IPS-20b (cell line): ENCODE measurements around the gene RMDN2.
A peak's percentile ranks its signal among the peaks of the same experiment; 100 is the strongest.
"Not testable (repeated sequence)": the region's sequence is repeated elsewhere in the genome, so short reads cannot be mapped to it uniquely, and the experiment has no call there.

Experiments used
- H3K27ac ChIP-seq: one replicate; pipeline ENCODE4 v1.5.1; 2013; ENCODE audit warnings: low read length
- H3K27me3 ChIP-seq: 2 replicates; pipeline ENCODE4 v1.6.1; 2013; ENCODE audit warnings: mild to moderate bottlenecking, low read length, inconsistent platforms; ENCODE audit not compliant: insufficient read depth
- H3K36me3 ChIP-seq: 2 replicates; pipeline ENCODE4 v1.6.1; 2013; ENCODE audit warnings: low read depth, mild to moderate bottlenecking, inconsistent platforms, low read length, moderate library complexity; ENCODE audit not compliant: insufficient read depth
- H3K4me1 ChIP-seq: 2 replicates; pipeline ENCODE4 v1.6.1; 2013; ENCODE audit warnings: mild to moderate bottlenecking, control low read depth, inconsistent platforms, low read length, moderate library complexity; ENCODE audit not compliant: insufficient read depth
- H3K4me3 ChIP-seq: 2 replicates; pipeline ENCODE4 v1.5.1; 2013; ENCODE audit warnings: mild to moderate bottlenecking, low read length, inconsistent platforms
- H3K9ac ChIP-seq: 2 replicates; pipeline ENCODE4 v1.6.1; 2013; ENCODE audit warnings: low read depth, mild to moderate bottlenecking, inconsistent platforms, low read length, moderate library complexity
- H3K9me3 ChIP-seq: 2 replicates; pipeline ENCODE4 v1.6.1; 2013; ENCODE audit warnings: mild to moderate bottlenecking, low read depth, low read length, inconsistent platforms; ENCODE audit not compliant: insufficient read depth

RMDN2 gene

DNA sequence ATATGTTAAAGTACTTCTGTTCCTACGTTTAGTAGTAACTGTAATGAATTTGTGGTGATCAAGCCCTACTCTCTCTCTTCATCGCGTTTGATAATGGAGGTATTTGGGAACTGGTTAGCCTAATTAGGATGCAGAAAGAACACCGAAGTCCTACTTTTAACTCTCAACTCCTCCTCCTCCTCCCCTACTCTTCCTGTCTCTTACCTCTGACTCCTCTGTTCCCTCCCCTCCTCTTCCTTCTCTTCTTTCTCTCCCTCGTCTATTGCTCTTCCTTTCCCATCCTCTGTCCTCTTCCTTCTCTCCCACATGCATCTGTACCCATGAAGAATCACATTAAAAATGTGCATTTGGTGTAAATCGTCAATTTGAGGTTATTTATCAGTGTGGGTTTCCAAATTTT is 57.8 kb downstream of the RMDN2 start:
- Histone ChIP-seq H3K27ac (no peak overlapping the region), H3K27me3 (no peaks in the 10 kb centered on the region), H3K36me3 (no peaks in the 10 kb centered on the region), H3K4me1 (peaks cover 7% of the 10 kb centered on the region), H3K4me3 (0 out of 2 replicates have a peak overlapping the region, but pooled peaks have one; percentile 49), H3K9ac (no peak overlapping the region), H3K9me3 (no peaks in the 10 kb centered on the region)

DNA sequence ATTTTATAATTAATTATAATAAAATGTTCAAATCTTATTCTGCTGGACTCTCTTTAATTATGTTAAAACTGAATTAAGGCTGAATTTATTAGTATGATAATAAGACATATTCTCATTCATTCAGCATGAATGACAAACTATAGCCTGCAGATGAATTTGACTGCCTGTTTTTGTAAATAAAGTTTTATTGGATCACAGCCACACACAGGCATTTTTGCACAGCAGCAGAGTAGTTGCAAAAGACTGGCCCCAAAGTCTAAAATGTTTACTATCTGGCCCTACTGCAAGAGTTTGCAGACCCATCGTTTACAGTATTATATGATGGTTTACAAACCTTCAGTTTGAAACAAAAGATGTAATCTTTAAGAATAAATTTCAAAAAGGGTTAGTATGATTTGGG is 58.6 kb downstream of the RMDN2 start:
- no peaks in the 10 kb centered on the region for H3K9me3 ChIP-seq
- H3K27me3 ChIP-seq, result no peaks in the 10 kb centered on the region
- H3K36me3 ChIP-seq, result no peaks in the 10 kb centered on the region
- no peak overlapping the region for H3K27ac ChIP-seq
- H3K4me3 ChIP-seq, result no peak overlapping the region
- H3K9ac ChIP-seq, result no peak overlapping the region
- H3K4me1 ChIP-seq, result peaks cover 7% of the 10 kb centered on the region

GRCh38 chr2:37984176-37984575 is 59.1 kb downstream of the RMDN2 start:
- Histone ChIP-seq H3K4me1 (peaks cover 7% of the 10 kb centered on the region), H3K9me3 (no peaks in the 10 kb centered on the region), H3K4me3 (no peak overlapping the region), H3K9ac (no peak overlapping the region), H3K36me3 (no peaks in the 10 kb centered on the region), H3K27ac (no peak overlapping the region), H3K27me3 (no peaks in the 10 kb centered on the region)

DNA sequence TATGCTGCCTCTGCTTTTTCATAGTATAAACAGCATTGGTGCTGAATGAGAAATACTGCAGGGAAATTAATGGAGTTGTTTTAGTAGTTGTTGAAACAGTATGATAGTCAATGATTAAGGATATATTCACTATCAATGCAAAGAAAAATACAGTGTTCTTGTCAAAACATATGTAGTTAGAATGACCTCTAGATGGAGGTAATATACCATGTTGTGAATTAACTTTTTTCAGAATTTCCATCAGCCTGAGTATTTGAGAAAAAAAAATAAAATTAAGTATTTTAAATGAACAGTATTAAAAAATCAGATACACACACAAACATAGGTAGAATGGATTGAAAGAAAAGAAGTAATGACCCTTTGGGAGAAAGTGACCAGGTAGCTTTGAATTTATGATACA is 59.5 kb downstream of the RMDN2 start:
- Histone ChIP-seq H3K27me3 (no peaks in the 10 kb centered on the region), H3K36me3 (no peaks in the 10 kb centered on the region), H3K9me3 (no peaks in the 10 kb centered on the region), H3K9ac (no peak overlapping the region), H3K4me1 (peaks cover 7% of the 10 kb centered on the region), H3K4me3 (no peak overlapping the region), H3K27ac (no peak overlapping the region)

DNA sequence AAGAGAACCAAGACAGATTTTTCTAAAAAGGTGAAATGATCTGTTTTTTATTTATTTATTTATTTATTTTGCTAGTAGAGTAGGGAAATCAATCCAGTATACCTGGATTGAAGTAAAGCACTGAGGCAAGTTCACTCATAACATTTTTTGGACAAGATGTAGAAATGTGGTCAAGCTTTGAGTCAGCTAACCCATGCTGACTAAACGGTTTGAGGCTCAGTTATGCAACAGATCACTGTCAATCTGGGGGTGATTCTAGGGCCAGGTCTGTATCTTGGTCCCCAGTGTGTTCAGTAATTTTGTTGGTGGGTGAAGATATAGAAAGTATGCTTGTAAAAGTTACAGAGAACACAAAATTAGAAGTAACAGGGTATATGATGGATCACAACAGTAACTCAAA is 60.2 kb downstream of the RMDN2 start:
- Histone ChIP-seq H3K4me3 (no peak overlapping the region), H3K27me3 (no peaks in the 10 kb centered on the region), H3K9me3 (no peaks in the 10 kb centered on the region), H3K36me3 (no peaks in the 10 kb centered on the region), H3K9ac (no peak overlapping the region), H3K27ac (no peak overlapping the region), H3K4me1 (peaks cover 7% of the 10 kb centered on the region)

DNA sequence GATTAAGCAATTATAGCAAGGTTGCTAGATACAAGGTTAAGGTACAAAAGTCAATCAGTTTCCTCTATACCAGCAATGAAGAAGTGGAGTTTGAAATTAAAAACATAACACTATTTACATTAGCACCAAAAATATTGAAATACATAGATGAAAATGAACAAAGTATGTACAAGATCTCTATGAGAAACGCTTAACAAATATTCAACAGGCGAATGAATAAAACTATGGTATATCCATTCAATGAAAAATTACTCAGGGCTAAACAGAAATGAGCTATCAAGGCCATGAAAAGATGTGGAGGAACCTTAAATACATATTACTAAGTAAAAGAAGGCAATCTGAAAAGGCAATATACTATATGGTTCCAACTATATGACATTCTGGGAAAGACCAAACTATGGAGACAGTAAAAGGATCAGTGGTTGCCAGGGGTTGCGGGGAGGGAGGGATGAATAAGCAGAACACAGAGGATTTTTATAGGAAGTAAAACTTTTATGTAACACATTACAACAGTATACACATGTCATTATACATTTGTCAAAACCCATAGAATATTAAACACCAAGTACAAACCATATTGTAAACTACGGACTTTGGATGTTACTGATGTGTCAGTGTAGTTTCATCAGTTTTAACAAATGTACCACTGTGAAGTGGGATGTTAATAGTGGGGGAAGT is 62.1 kb downstream of the RMDN2 start:
- Histone ChIP-seq H3K36me3 (no peaks in the 10 kb centered on the region), H3K4me1 (peaks cover 7% of the 10 kb centered on the region), H3K9me3 (no peaks in the 10 kb centered on the region), H3K4me3 (no peak overlapping the region), H3K9ac (no peak overlapping the region), H3K27me3 (no peaks in the 10 kb centered on the region), H3K27ac (no peak overlapping the region)

DNA sequence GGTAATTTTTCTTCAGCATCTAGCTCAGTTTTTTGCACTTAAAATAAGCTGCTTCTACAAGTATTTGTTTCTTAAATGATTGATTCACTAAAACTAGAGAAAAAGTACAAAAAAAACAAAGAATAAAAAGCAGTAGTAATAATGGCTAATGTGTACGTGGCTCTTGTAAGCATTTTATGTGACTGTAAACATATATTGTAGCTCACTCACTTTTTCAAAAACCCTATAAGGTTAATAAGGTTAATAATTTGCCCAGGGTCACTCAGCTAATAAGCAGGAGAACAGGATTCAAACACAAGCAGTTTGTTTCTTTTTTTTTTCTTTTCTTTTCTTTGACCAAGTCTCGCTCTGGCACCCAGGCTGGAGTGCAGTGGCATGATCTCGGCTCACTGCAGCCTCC is 67.5 kb downstream of the RMDN2 start:
- Histone ChIP-seq H3K9ac (no peak overlapping the region), H3K36me3 (no peaks in the 10 kb centered on the region), H3K9me3 (no peaks in the 10 kb centered on the region), H3K4me1 (peaks cover 9% of the 10 kb centered on the region), H3K4me3 (no peak overlapping the region), H3K27me3 (no peaks in the 10 kb centered on the region), H3K27ac (no peak overlapping the region)

- peaks cover 9% of the 10 kb centered on the region for H3K4me1 ChIP-seq
- no peak overlapping the region for H3K4me3 ChIP-seq
- H3K27me3 ChIP-seq, result no peaks in the 10 kb centered on the region
- H3K36me3 ChIP-seq, result no peaks in the 10 kb centered on the region
- H3K9me3 ChIP-seq, result no peaks in the 10 kb centered on the region
- H3K9ac ChIP-seq, result no peak overlapping the region
- no peak overlapping the region for H3K27ac ChIP-seq
Measured at GRCh38 chr2:37993143-37993542, 68.1 kb downstream of the RMDN2 start.

DNA sequence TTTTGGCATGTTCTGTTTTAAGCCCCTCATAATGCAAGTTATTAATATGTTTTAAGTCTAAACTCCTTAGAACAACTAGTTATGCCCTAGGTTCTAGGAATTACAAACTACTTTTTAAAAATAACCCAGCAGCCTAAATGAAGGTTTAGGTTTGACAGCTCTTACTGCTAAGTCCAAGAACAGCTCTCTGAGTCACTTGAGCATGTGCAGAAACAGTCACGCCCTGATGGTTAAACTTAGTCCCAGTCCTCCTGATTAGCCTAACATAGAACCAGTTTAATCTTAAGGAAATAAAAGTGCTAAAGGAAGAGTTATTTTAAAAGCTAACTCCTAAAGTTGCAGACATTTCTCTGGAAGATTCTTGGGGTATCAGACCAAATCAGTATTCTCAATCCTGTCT is 72.5 kb downstream of the RMDN2 start:
- peaks cover 9% of the 10 kb centered on the region for H3K4me1 ChIP-seq
- no peak overlapping the region for H3K4me3 ChIP-seq
- peaks cover 7% of the 10 kb centered on the region; the same call in 1 of the 2 replicates for H3K9me3 ChIP-seq
- H3K9ac ChIP-seq, result no peak overlapping the region
- no peak overlapping the region for H3K27ac ChIP-seq
- H3K27me3 ChIP-seq, result no peaks in the 10 kb centered on the region
- H3K36me3 ChIP-seq, result 0 out of 2 replicates have a peak, but pooled peaks cover 5% of the 10 kb centered on the region

- H3K27ac ChIP-seq, result no peak overlapping the region
- H3K36me3 ChIP-seq, result 0 out of 2 replicates have a peak, but pooled peaks cover 5% of the 10 kb centered on the region
- H3K4me3 ChIP-seq, result no peak overlapping the region
- no peaks in the 10 kb centered on the region for H3K27me3 ChIP-seq
- H3K9ac ChIP-seq, result no peak overlapping the region
- H3K4me1 ChIP-seq, result no peaks in the 10 kb centered on the region
- H3K9me3 ChIP-seq, result peaks cover 7% of the 10 kb centered on the region; the same call in 1 of the 2 replicates
Measured at GRCh38 chr2:38000485-38001222, 75.6 kb downstream of the RMDN2 start.

GRCh38 chr2:38010187-38010586 is 85.1 kb downstream of the RMDN2 start:
- not testable (repeated sequence) for H3K9me3 ChIP-seq, H3K4me1 ChIP-seq, H3K4me3 ChIP-seq, H3K27me3 ChIP-seq, H3K36me3 ChIP-seq, H3K27ac ChIP-seq, H3K9ac ChIP-seq

- Histone ChIP-seq H3K4me1 (no peaks in the 10 kb centered on the region), H3K9ac (no peak overlapping the region), H3K27ac (no peak overlapping the region), H3K9me3 (peaks cover 7% of the 10 kb centered on the region), H3K36me3 (no peaks in the 10 kb centered on the region), H3K27me3 (no peaks in the 10 kb centered on the region), H3K4me3 (no peak overlapping the region)
Measured at GRCh38 chr2:38010995-38011394, 85.9 kb downstream of the RMDN2 start.
